Stimulated activated CD8-positive, alpha-beta memory T cell treated with anti-CD3 and anti-CD28 coated beads, Interleukin-2, amount 100 ng/mL, for 48 hours (primary cell): Measurements from ENCODE around the gene TOMM20.
A peak's percentile ranks its signal among the peaks of the same experiment; 100 is the strongest.
"Not testable (repeated sequence)": the region's sequence is repeated elsewhere in the genome, so short reads cannot be mapped to it uniquely, and the experiment has no call there.

Source experiments
- DNase-seq, 2 donors: peaks; one replicate each; pipeline ENCODE4 v3.0.0-alpha.2; 2020; ENCODE audit warnings: low read depth in 2 of 2

TOMM20 gene

DNA sequence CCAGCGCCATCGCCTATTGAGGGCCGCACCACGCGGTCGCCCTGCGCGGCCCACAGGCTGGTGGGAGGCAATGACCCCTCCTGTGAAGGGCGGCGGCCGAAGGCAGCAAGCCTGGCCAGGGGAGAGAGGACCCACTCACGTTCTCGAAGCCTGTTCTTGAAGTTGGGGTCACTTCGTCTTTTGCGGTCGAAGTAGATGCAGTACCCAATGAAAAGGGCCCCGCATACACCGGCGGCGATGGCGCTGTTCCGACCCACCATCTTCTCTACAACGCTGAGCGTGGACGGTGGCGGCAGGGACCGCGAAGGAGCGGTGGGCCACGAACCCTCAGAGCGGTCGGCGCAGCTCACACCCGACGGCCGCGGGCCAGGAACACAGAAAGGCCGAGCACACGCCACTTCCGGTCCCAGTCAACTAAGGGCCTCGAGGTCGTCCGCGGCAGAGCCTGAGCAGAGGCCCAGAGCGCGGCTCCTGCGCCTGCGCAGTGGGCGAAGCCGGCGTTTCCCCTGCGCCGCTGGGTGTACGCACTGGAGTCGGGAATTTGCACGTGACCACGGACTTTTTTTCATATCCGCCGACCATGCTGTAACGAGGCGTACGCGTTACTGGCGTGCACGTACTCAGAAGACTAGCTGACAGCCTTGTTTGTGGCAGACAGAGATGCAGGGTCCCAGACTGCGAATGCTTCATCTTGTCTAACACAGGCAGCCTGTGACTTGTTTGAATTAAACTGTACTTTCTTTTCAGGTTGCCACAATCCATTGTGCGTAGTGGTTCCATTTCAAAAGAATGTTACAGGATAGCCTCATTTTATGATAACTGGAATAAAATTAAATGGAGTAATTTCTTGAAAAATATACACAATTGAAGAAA is at the start of gene TOMM20:
TSS of gene TOMM20 (minus strand) at position 382 of the 873 bp plus-strand sequence. CDS start at position 260, 122 bp downstream.
- DNase-seq = peak; percentile 89

DNA sequence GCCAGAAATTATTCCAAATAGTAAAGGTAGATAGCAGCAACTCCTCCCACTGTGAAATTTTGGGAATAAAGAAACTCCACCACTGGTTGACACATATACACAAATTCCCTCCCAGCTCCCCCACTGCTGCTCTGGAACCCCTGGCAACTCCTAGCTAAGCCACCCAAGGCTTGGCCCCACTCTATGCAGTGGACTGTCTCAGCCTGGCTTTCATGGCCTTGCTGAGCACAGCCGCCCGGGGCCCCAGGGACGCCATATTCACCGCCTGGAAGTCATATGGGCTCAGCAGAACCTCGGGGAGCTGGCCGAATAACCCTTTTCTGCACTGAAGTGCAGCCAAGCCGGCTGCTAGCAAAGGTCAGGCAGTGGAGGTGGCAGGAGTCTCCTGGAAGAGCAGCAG is 47.8 kb upstream of the TOMM20 start:
- DNase-seq = no peak

DNA sequence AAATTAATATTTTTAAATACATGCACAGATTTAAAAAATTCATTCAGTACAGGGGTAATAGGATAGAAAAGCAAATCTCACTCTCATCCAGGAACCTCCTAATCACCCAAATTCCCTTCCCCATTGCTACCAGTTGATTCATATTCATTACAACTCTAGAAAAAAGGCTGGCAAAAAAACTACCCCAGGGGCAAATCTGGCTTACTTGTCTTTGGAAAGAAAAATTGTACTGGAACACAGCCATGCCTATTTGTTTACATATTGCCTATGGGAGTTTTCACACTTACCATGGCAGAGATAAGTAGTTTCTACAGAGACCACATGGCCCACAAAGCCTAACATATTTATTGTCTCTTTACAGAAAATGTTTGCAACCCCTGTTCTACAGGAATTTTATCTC is 41.3 kb upstream of the TOMM20 start:
- DNase-seq = no peak

DNA sequence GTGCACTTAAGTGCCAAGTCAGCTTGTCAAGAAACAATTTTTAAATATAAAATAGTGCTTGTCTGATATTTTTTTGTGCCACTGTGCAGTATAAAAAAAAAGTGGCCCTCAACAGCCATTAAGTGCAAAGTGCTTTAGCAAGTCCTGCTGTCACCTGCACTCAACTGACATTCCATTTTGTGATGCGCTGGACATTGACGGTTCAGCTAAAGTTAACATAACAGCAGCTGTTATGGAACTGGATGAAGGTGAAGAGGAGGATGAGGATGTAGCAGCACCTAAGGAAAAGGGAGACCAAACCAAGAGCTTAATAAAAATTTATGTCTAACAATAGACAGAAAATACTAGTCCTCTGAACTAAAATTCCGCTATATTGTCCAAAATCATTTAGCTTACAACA is 39.7 kb upstream of the TOMM20 start:
- no peak for DNase-seq

DNA sequence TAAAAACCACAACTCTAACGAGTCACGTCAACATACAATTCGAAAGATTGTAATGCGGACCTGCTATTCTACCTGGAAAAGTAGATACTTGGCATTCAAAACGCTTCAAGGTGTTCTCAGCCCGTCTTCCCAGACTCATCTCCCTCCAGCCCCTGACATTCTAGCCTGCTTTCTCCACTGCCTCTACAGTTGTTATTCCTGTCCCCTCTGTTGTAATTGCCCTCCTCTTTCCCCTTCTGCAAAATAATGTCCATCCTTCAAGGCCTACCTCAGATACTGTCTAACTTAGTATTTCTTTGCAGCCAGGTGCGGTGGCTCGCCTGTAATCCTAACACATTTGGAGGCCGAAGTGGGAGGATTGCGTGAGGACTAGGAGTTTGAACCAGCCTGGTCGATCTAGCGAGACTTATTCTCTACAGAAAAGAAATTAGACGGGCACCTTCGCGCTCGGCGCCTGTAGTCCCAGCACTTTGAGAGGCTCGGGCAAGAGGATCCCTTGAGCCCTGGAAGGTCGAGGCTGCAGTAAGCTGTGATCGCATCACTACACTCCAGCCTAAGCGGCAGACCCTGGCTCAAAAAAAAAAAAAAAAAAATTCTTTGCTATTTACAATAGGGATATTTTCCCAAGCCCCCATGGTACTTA is 33.2 kb upstream of the TOMM20 start:
- no peak for DNase-seq

DNA sequence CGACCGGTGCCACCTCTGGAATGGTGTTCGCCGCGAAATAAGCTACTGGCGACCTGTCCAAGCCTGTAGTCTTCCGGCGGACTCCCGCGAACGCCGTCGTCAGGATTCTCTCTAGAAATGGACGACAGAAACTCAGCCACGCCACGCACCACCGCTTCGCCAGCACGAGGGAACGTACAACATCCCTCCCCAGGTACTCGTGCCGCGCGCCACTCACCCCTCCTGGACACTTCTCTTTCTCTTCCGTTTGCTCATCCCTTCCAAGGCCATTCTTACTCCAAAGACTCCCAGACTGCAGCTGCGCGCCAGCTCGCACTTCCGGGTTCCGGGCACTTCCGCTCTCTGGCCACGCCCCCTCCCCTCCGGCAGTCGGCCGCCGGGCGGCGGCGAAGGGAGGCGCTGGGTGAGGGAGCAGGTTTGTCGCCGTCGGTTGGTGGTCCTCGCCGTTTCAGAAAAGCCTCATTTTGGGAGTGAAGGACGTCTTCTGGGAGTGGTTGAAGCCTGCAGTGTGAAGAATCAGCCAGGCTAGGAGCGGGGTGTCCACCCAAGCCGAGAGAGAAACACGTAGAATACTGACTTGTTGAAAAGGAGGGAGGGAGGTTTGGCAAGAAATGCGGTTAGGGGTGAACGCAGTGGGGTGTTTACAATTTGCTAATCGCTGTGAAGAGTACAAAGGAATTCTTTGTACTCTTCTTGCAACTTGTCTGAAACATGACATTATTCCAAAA is 32.5 kb upstream of the TOMM20 start, which contains the start of gene RBM34:
TSS of gene RBM34 (minus strand) at position 294 of the 728 bp plus-strand sequence. CDS start at position 270, 24 bp downstream.
- peak; percentile 88 to 94 for DNase-seq

DNA sequence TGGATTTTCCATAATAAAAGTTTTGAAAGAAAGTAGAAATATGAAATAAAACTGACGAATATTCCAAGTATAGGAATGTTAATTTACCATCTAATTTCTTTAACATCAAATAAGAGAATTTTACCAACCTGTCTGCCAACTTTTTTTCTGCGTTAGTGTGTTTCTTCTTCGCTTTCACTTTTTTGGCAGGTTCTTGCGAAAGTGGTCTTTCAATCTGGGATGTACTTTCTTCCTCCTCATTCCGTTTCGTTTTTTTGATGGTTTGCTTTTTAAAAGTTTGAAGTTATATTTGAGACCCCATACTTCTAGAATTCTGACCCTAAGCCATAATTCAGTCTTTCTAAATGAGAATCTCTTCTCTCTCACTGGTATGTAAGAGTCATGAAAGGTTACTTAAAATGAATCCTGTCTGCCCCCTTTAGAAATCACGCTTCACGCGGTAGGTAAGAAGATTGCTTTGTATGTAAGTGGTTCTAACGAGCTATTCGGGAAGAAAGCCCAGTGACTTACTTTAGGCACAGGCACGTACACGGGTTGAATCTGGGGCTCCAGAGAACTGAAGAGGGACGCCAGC is 31.8 kb upstream of the TOMM20 start:
- no peak for DNase-seq

DNA sequence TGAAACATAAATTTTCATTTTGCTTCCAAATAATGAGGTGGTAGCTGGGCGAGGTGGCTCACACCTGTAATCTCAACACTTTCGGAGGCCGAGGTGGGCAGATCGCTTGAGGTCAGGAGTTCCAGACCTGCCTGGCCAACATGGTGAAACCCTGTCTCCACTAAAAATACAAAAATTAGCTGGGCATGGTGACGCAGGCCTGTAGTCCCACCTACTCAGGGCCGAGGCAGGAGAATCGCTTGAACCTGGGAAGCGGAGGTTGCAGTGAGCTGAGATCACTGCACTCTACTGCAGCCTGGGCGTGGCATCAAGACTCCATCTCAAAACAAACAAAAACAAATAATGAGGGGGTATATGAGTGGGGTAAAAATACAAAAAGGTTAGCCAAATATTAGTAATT is 31.3 kb upstream of the TOMM20 start:
- not testable (repeated sequence) for DNase-seq

DNA sequence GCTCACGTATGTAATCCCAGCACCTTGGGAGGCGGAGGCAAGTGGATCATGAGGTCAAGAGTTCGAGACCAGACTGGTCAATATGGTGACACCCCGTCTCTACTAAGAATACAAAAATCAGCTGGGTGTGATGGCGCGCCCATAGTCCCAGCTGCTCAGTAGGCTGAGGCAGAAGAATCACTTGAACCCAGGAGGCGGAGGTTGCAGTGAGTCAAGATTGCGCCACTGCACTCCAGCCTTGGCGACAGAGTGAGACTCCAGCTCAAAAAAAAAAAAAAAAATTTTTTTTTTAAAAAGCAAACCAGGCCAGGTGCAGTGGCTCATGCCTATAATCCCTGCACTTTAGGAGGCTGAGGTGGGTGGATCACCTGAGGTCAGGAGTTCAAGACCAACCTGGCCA is 30.6 kb upstream of the TOMM20 start:
- not testable (repeated sequence) for DNase-seq

DNA sequence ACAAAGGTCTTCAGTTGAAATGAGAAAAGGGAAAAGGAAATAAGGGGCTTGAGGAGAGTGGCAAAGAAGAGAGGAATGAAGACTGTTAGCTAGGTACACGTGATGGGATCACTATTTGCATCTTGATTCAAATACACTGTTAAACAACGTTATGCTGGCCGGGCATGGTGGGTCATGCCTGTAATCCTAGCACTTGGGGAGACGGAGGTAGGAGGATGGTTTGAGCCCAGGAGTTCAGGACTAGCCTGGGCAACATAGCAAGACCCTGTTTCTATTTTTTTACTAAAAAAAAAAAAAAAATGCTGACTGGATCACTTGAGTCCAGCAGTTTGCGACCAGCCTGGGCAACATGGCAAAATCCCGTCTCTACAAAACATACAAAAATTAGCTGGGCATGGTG is 30.0 kb upstream of the TOMM20 start:
- no peak for DNase-seq

DNA sequence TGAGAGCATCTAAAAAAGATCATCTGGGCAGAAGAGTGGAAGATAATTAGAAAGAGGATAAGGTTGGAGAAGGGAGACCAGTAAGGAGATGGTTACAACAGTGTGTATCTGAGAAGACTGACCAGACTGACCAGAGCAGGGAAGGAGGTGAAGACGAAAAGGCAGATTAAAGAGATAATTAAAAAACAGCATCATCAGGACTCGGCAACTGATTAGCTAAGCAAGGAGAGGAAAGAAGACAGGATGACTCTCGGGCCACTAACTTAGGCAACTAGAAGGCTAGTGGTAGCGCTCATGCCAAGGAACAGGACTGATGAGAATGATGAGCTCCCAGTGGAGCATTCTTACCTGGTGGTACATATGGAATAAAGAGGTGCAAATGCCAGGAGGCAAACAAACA is 28.5 kb upstream of the TOMM20 start:
- DNase-seq = no peak

DNA sequence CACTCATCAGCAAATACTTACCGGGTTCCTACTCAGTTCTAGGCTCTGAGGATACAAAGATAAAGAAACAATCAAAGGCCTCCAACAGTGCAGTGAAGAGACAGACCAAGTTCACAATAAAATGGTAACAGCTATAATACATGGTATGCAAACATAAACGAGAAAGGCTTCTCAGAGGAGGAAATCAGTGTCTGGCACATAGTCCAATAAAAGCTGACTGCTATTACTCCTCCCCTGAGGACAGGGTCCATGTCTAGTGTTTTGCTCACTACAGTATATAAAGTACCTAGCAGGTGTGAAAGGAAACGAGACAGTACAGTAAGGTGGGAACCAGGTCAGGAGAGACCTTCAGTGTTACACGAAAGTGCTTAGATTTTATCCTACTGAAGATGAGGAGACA is 28.1 kb upstream of the TOMM20 start:
- no peak for DNase-seq

DNA sequence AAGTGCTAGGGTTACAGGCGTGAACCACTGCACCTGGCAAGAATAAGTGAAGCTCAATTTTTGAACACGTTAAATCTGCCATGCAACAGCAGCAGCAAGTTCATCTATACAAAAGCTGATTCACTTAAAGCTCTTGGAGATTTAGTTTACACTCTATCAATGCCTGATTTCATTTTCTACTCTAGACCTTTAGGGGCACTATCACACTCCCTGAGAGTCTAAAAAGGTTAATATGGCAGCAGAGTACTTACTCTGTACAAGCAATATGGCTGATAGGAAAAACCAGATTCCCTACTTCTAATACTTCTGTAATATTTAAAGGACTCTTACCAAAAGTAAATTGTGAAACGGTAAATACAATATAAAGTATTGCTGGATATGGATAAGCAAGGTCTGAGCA is 27.6 kb upstream of the TOMM20 start:
- no peak for DNase-seq

DNA sequence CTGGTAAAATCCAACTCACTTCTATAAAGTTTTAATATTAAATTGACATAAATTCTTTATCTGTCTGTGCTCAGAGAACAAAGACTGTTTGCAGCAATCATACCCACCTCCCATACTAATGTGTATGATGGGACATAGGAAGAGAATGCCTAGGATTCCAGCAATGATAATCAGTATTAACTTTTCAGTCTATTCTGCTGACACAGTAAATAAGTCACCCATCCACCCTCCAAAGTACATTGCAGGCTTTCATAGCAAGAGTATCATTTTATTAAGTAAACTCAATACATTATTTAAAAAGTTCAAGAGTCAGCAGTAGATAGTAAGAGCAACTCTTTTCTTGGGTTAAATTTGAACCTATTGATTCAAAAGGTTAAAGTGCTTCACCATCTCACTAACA is 23.6 kb upstream of the TOMM20 start:
- DNase-seq = no peak

DNA sequence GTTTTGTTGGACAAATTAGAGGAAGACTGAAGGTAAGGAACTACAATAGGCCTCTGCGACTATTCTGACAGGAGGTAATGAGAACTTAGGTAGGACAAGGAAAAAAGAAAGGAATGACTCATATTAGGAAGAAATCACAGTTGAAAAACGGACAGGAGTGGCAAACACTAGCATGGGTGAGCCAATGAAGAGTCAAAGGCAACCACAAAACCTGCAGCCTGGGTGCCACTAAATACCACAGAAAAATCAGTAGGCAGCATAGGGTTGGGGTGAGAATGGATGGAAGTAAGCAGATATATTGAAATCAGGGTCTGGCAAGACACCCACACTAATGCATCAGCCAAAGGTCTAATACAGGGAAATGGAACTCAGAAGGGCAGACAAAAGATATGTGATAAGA is 22.4 kb upstream of the TOMM20 start:
- DNase-seq = no peak

DNA sequence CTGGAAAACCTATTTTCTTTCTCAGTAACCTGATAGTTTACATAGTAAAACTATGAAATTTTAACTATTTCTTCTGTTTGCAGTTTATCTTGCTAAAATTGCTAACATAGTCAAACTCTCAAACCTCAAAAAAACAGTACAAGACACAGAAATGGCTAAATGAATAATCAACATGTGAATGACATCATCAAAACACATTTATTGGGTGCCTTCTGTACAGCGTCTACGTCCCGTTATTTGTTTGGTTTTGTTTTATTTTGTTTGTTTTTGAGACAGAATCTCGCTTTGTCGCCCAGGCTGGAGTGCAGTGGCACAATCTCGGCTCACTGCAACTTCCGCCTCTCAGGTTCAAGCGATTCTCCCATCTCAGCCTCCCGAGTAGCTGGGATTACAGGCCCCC is 21.2 kb upstream of the TOMM20 start:
- no peak for DNase-seq

DNA sequence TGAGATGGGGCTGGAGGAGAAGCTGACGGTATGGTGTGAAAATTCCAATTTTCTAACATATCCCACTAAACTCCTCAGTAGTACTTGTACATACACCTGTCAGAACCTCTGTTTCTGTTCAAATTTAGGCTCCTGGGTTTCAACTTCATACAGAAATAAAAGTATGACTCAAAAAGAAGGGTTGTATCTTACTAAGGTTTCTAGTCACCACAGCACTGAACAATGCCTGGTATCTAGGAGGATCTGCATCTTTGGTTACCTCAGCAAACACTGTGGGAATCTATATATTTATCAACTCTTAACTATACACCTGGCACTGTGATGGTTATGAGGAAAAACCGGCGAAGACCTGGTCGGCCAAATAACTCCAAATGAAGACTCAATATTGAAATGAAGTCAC is 18.6 kb upstream of the TOMM20 start:
- no peak for DNase-seq

DNA sequence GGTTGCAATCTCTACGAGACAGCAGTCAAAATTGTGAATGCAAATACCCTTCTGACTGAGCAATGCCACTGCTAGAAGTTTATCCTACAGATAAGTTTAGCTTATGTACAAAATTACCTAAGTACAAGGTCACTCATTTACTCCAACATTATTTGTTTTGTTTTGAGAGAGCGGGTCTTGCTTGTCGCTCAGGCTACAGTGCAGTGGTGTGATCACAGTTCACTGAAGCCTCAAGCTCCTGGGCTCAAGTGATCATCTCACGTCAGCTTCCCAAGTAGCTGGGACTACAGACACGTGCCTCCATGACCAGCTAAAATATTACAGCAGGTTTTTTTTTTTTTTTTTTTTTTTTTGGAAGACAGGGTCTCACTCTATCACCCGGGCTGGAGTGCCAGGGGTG is 17.0 kb upstream of the TOMM20 start:
- DNase-seq = no peak

DNA sequence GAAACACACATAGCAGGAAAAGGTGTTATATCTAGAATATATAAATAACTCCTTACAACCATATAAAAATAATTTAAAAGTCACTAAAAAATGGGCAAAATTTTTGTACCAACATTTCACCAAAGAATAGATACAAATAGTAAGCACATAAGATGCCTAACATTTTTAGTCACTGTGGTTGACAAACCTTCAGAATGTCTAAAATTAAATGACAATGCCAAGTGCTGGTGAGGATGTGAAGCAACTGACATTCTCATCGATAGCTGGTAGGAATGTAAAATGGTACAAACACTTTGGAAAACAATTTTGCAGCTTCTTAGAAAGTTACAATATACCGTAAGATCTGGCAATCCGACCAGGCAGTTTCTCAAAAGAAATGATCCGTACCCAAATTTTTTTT is 14.4 kb upstream of the TOMM20 start:
- no peak for DNase-seq

DNA sequence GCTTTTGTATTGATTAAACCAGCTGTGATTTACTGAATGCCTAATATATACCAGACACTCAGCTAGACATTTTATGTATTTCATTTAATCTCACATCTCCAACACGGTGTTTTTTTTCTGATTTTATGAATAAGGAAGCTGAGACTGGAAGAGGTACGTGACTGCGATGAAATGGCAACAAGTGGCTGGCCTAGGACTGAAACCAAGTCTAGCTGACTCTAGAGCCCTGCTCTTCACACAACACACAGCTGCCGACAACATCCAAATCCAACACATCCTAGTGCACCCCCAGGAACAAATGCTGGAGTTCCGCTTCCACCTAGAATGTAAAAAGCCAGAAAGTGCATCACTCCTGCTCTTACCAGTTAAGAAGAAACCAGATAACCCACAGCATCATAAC is 10.7 kb upstream of the TOMM20 start:
- DNase-seq = no peak

DNA sequence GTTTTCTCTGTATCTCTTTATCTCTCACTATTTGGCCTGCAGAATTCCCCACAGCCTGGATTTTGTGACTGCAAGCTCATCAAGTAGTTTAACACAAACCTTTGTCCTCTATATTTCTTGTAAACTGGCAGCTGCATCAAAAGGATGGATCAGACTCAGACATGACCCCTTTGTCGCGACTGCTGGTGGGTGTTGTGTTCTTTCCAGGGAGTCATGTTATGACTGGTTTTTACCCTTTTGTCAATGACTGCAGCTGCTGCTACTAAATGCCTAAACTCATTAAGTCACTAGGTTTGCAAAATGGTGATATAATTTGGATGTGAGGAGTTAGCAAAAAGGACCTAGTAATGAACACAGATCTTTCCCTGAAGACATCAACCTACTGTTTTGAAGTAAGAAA is 10.2 kb upstream of the TOMM20 start:
- DNase-seq = no peak

DNA sequence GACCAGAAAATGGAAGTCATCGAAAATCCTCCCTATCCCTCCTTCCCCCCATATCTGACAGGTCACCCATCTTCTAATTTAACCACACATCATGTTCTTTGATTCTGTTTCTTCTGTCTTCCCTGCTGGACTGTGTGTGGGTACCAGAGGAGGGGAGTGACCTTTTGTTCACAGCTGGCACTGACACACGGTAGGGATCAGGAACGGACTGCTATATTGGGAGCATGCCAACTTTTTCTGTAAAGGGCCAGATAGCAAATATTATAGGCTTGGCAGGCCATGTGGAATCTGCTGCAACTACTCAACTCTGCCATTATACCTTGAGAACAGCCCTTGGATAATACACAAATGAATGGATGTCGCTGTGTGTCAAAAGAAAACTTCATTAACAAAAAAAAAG is 7.5 kb upstream of the TOMM20 start:
- no peak for DNase-seq
